ENCODE measurements around the gene SCAANT1. TPM values are rescaled to one million over a fixed set of nuclear protein-coding genes. Genes with fewer than 3 reads are reported as not detected.
A peak's percentile ranks its signal among the peaks of the same experiment; 100 is the strongest.

Gene SCAANT1
- total RNA-seq, 1 donor from 2014 or later: not detected

DNA sequence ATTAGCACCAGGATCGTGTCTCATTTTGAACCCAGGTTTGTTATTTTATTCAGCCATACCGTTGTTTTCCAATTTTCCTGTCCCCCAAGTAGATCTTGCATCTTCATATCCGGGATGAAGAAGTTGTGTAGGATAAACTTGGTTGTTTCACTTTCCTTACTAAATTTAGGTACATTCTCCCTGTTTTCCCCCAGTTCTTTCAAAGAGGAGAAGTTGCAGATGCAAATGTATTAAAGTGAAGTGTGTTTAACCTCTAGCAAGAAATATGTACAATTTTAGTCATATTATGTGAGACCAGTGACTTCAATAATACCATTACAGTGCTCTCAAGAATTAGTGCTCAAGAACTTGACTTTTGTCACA is 47.2 kb downstream of the SCAANT1 start:
- no peak for DNase-seq (ENCODE audit: low read depth, low spot score)
- H3K36me3 Mint-ChIP-seq (ENCODE audit: low read depth): peaks cover 2% of the 10 kb centered on the region
- no peaks in the 10 kb centered on the region for H3K9me3 Mint-ChIP-seq
- no peaks in the 10 kb centered on the region for H3K27me3 Mint-ChIP-seq (ENCODE audit: low read depth)
- H3K27ac Mint-ChIP-seq (ENCODE audit: unreplicated experiment): peak overlapping the region; percentile 64
- H3K4me3 Mint-ChIP-seq: peak overlapping the region; percentile 94
- H3K4me1 Mint-ChIP-seq: peaks cover 32% of the 10 kb centered on the region
- TF ChIP-seq, protein P1, sequence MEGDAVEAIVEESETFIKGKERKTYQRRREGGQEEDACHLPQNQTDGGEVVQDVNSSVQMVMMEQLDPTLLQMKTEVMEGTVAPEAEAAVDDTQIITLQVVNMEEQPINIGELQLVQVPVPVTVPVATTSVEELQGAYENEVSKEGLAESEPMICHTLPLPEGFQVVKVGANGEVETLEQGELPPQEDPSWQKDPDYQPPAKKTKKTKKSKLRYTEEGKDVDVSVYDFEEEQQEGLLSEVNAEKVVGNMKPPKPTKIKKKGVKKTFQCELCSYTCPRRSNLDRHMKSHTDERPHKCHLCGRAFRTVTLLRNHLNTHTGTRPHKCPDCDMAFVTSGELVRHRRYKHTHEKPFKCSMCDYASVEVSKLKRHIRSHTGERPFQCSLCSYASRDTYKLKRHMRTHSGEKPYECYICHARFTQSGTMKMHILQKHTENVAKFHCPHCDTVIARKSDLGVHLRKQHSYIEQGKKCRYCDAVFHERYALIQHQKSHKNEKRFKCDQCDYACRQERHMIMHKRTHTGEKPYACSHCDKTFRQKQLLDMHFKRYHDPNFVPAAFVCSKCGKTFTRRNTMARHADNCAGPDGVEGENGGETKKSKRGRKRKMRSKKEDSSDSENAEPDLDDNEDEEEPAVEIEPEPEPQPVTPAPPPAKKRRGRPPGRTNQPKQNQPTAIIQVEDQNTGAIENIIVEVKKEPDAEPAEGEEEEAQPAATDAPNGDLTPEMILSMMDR (conservative IDR thresholded peaks at IDR 0.05): no peak

DNA sequence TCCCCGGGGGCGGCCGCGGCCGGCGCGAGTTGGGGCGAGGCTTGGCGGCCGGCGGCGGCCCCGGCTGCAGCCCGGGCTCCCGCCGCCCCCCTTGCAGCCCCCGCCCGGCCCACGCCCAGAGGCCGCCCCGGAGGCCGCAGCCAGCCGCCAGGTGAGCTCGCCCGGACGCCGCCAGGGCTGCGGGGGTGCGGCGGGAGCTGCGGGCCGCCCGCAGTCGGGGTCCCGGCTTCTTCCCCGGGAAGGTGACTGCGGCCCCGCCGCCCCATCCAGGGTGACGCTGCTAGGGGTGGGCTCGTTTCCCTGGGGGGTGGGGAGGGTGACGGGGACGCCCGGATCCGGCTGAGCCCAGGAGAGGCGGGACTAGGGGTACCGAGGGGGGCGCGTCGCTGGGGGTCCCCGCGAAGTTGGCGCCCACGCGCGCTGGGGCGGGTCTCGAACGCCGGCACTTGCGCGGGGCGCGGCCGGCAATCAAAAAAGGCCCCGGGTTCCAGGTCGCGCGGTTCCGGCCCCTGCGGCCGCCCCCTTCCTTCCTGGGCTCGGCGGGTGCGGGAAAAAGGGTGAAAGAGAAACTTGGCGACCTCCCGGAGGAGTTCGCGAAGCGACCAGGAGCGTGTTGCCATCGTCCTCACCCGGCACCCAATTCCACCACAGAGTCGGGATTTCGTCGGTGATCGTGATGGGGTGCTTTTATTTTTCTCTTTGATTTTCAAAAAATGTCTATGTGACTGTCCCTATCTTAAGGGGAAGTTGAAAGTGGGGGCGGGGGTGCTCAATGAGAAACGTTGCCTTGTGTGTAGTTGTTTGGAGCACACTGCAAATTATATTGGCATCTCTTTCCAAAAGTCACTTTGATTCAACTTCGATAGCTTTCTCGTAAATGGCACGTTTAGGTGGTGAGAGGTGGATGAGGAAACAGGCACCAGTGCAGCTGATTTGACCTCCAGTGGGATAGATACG is 47.9 kb downstream of the SCAANT1 start:
- peak overlapping the region; percentile 64 for H3K27ac Mint-ChIP-seq (ENCODE audit: unreplicated experiment)
- peaks cover 32% of the 10 kb centered on the region for H3K4me1 Mint-ChIP-seq
- H3K4me3 Mint-ChIP-seq: peak overlapping the region; percentile 94
- H3K36me3 Mint-ChIP-seq (ENCODE audit: low read depth): peaks cover 2% of the 10 kb centered on the region
- H3K27me3 Mint-ChIP-seq (ENCODE audit: low read depth): no peaks in the 10 kb centered on the region
- H3K9me3 Mint-ChIP-seq: no peaks in the 10 kb centered on the region
- peak; percentile 5 for DNase-seq (ENCODE audit: low read depth, low spot score)
- TF ChIP-seq, protein P1 (conservative IDR thresholded peaks at IDR 0.05): no peak

DNA sequence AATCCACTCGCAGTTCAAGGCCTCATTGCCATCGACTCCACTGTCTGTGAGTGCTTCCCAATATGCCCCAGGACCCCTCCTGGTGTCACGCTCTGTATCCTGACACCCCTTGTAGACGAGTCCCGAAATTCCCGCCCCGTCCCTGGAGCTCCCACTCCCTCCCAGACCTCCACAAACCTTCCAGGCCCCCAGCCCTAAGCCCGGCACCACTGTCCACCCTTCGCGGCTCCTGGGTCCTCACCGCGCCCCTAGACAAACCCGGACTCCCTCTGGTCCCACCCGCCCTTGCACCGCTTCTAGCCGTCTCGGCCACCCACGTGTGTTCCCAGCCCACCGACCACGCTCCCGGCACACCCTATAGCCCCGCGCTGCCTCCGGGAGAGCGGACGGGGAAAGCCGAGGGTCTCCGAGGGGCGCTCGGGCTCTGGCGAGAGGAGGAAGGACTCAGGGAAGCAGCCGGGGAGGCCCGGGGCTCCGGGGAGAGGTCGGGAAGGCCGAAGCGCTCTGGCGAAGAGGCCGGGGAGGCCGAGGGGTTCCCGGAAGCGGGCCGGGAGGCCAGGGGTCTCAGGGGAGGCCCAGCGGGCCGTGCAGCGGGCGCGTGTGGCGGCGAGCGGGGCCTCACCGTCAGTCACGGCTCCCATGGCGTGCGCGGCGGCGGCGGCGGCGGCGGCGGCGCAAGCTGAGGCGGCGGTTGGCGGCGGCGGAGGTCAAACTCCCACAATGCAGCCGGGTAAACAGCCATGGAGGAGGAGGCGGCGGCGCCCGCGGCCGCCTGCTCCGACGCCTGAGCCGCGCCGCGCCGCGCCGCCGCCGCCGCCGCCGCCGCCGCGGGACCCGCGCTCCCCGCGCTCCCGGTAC is 48.8 kb downstream of the SCAANT1 start, which contains the start of the genes ATXN7 and THOC7:
Gene ATXN7, plus strand, starts transcription at position 718 of the 858 bp plus-strand sequence. CDS start 48,732 bp downstream, outside the sequence.
Gene THOC7, minus strand, starts transcription at position 656 of the 858 bp plus-strand sequence. Its CDS starts 15 bp downstream, at position 641.
- H3K36me3 Mint-ChIP-seq (ENCODE audit: low read depth): peaks cover 2% of the 10 kb centered on the region
- H3K4me1 Mint-ChIP-seq: peaks cover 32% of the 10 kb centered on the region

GRCh38 chr3:63862804-63863149 is 49.4 kb downstream of the SCAANT1 start:
- peak overlapping the region; percentile 97 for H3K27ac Mint-ChIP-seq (ENCODE audit: unreplicated experiment)
- H3K4me3 Mint-ChIP-seq: peak overlapping the region; percentile 96
- H3K27me3 Mint-ChIP-seq (ENCODE audit: low read depth): no peaks in the 10 kb centered on the region
- no peak for DNase-seq (ENCODE audit: low read depth, low spot score)
- peaks cover 2% of the 10 kb centered on the region for H3K36me3 Mint-ChIP-seq (ENCODE audit: low read depth)
- peaks cover 32% of the 10 kb centered on the region for H3K4me1 Mint-ChIP-seq
- no peaks in the 10 kb centered on the region for H3K9me3 Mint-ChIP-seq
- TF ChIP-seq, protein P1 (conservative IDR thresholded peaks at IDR 0.05): no peak

More for the DNA sequence above, 48.8 kb downstream of the SCAANT1 start, which contains the start of the genes ATXN7 and THOC7:
- Mint-ChIP-seq H3K4me3 (peak within 1 kb of the TSS; percentile 96), H3K27me3 (ENCODE audit: low read depth) (no peaks in the 10 kb centered on the region), H3K9me3 (no peaks in the 10 kb centered on the region), H3K27ac (ENCODE audit: unreplicated experiment) (peak within 1 kb of the TSS; percentile 97)
- peak; percentile 67 for DNase-seq (ENCODE audit: low read depth, low spot score)
- TF ChIP-seq, protein P1 (conservative IDR thresholded peaks at IDR 0.05): no peak

Other genes starting within 250 kb of the SCAANT1 start
- gene C3orf49, start 93.1 kb downstream of the SCAANT1 start, total RNA-seq: not detected in 2 replicates
- 59.2 and 66.2 TPM in 2 replicates for gene THOC7, start 48.6 kb downstream of the SCAANT1 start, total RNA-seq
- gene ATXN7, start 48.5 kb downstream of the SCAANT1 start, total RNA-seq: 21.7 and 22.0 TPM in 2 replicates
- 103 and 104 TPM in 2 replicates for gene PSMD6, start 111.1 kb upstream of the SCAANT1 start, total RNA-seq